Fibroblast of lung (primary cell): Measurements from ENCODE around the gene PNMA6E. TPM values are rescaled to one million over a fixed set of nuclear protein-coding genes. Genes with fewer than 3 reads are reported as not detected.
"Not testable (repeated sequence)": the region's sequence is repeated elsewhere in the genome, so short reads cannot be mapped to it uniquely, and the experiment has no call there.

Experiments
- DNase-seq, 2 donors: peaks; one replicate each; pipeline versions ENCODE4 v3.0.0 to v3.0.0-alpha.2; 2010; ENCODE audit warnings: low read depth in 2 of 2
- H2AFZ ChIP-seq: 2 replicates; pipeline ENCODE4 v1.5.1; 2012; ENCODE audit warnings: low read length, control low read depth, inconsistent platforms
- H3K27ac ChIP-seq: 2 replicates; pipeline ENCODE4 v1.5.1; 2011; ENCODE audit warnings: low read length, control low read depth; ENCODE audit not compliant: insufficient read depth
- H3K27me3 ChIP-seq: 2 replicates; pipeline ENCODE4 v1.5.1; 2011; ENCODE audit warnings: mild to moderate bottlenecking, low read length; ENCODE audit not compliant: control insufficient read depth, insufficient read depth
- H3K36me3 ChIP-seq: 2 replicates; pipeline ENCODE4 v1.5.1; 2011; ENCODE audit warnings: low read length; ENCODE audit not compliant: control insufficient read depth, insufficient read depth
- H3K4me1 ChIP-seq: 2 replicates; pipeline ENCODE4 v1.5.1; 2011; ENCODE audit warnings: low read length; ENCODE audit not compliant: control insufficient read depth, insufficient read depth; ENCODE audit errors: extremely low read depth
- H3K4me2 ChIP-seq: 2 replicates; pipeline ENCODE4 v1.5.1; 2011; ENCODE audit warnings: low read length, control low read depth; ENCODE audit not compliant: insufficient read depth; ENCODE audit errors: extremely low read depth
- H3K4me3 ChIP-seq, 4 experiments: fragments of 200-600 bp in 1 of 4; sonication (generic) in 1 of 4; replicated peaks in 1 of 4; 2 replicates each; pipeline ENCODE4 v1.5.1; 2011 to 2016; ENCODE audit warnings: low read length in 4 of 4, low read depth in 3 of 4, mild to moderate bottlenecking in 3 of 4, control low read depth in 2 of 4, inconsistent platforms in 1 of 4, mixed read lengths in 1 of 4; ENCODE audit not compliant: insufficient read depth in 1 of 4; ENCODE audit errors: control extremely low read depth in 1 of 4
- H3K79me2 ChIP-seq: 2 replicates; pipeline ENCODE4 v1.5.1; 2012; ENCODE audit warnings: mild to moderate bottlenecking, low read length, inconsistent platforms; ENCODE audit not compliant: control insufficient read depth, insufficient read depth
- H3K9ac ChIP-seq: 2 replicates; pipeline ENCODE4 v1.5.1; 2011; ENCODE audit warnings: mild to moderate bottlenecking, low read length, control low read depth; ENCODE audit not compliant: insufficient read depth
- H3K9me3 ChIP-seq: 2 replicates; pipeline ENCODE4 v1.5.1; 2012; ENCODE audit warnings: low read depth, low read length; ENCODE audit not compliant: control insufficient read depth, insufficient read depth
- H4K20me1 ChIP-seq: 2 replicates; pipeline ENCODE4 v1.5.1; 2011; ENCODE audit warnings: low read length; ENCODE audit not compliant: control insufficient read depth, insufficient read depth; ENCODE audit errors: extremely low read depth
- EZH2 ChIP-seq: IDR thresholded peaks from 2 replicates; pipeline ENCODE4 v1.5.1; 2012; ENCODE audit warnings: low read length, control low read depth, mild to moderate bottlenecking; ENCODE audit errors: missing control alignments
- polyA plus RNA-seq, 2 donors: library from polyadenylated mRNA; depleted of rRNA in 1 of 2; stranded (reverse) in 1 of 2; unstranded in 1 of 2; fragments of >200 nt; gene quantifications; 2 replicates each; pipeline ENCODE4 v1.2.1, GENCODE V29; 2011 to 2012; ENCODE audit warnings: missing spikeins in 1 of 2
- total RNA-seq: library from RNA; depleted of rRNA; stranded (reverse); fragments of >200 nt; gene quantifications from 2 replicates; pipeline ENCODE4 v1.2.1, GENCODE V29; 2014
- TF ChIP-seq, protein P1 (sequence below), 2 donors: IDR thresholded peaks in 1 of 2; conservative IDR thresholded peaks in 1 of 2; 1 replicate in 1 of 2; 2 replicates in 1 of 2; pipeline ENCODE4 v1.5.1; 2011 to 2012; ENCODE audit warnings: low read length in 2 of 2, control low read depth in 1 of 2, inconsistent platforms in 1 of 2, low read depth in 1 of 2, mild to moderate bottlenecking in 1 of 2

Gene PNMA6E
- total and polyA plus RNA-seq, 2 donors (not counting 1 experiment from before 2014, with no cell fraction given), result not detected

DNA sequence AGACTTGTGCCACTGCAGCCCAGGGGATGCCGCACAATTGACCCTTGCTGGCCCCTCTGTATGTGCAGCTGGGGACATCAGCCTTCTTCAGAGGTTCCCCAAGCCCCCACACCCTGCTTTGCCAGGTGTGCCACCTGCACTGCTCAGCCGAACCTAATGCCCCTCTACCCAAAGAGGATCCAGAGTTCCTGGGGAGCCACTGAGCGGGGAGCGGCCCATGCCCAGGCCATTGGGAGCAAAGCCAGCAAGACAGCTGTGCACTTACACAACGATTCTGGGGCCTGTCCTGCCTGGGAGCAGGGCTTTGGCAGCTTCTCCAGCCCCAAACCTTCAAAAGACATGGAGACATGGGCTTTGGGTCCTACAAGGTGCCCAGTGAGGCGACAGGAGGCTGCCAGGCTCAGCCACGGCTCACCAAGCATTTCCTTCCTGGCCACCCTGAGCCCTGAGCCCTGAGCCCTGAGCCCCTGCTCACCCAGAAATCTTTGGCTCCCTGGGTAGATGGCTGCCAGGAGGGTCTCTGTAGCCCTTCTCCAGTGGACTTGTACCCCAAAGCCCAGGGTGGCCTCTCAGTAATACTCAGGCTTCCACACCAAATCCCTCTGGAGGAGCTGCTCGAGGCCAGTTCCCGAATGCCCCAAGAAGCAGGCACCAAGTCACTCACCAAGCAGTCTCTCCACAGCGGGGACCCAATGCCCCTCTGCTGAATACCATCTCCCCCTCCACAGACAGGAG lies 13.0 kb downstream of the PNMA6E start:
- Histone ChIP-seq H3K4me1 (no peaks in the 10 kb centered on the region), H3K4me3 (no peak overlapping the region), H3K4me2 (no peak overlapping the region), H3K27ac (no peak overlapping the region), H3K27me3 (no peaks in the 10 kb centered on the region), H3K9ac (no peak overlapping the region), H3K9me3 (no peaks in the 10 kb centered on the region), H4K20me1 (no peaks in the 10 kb centered on the region), H2AFZ (no peak overlapping the region), H3K36me3 (no peaks in the 10 kb centered on the region), H3K79me2 (no peaks in the 10 kb centered on the region)
- DNase-seq, result no peak
- TF ChIP-seq, protein P1, sequence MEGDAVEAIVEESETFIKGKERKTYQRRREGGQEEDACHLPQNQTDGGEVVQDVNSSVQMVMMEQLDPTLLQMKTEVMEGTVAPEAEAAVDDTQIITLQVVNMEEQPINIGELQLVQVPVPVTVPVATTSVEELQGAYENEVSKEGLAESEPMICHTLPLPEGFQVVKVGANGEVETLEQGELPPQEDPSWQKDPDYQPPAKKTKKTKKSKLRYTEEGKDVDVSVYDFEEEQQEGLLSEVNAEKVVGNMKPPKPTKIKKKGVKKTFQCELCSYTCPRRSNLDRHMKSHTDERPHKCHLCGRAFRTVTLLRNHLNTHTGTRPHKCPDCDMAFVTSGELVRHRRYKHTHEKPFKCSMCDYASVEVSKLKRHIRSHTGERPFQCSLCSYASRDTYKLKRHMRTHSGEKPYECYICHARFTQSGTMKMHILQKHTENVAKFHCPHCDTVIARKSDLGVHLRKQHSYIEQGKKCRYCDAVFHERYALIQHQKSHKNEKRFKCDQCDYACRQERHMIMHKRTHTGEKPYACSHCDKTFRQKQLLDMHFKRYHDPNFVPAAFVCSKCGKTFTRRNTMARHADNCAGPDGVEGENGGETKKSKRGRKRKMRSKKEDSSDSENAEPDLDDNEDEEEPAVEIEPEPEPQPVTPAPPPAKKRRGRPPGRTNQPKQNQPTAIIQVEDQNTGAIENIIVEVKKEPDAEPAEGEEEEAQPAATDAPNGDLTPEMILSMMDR (conservative IDR thresholded peaks at IDR 0.05 in 1 of 2, IDR thresholded peaks at IDR 0.05 in 1 of 2; ENCODE audit: low read depth in 1 of 2, low read length in 2 of 2), result no peak
- no peak for TF ChIP-seq EZH2

DNA sequence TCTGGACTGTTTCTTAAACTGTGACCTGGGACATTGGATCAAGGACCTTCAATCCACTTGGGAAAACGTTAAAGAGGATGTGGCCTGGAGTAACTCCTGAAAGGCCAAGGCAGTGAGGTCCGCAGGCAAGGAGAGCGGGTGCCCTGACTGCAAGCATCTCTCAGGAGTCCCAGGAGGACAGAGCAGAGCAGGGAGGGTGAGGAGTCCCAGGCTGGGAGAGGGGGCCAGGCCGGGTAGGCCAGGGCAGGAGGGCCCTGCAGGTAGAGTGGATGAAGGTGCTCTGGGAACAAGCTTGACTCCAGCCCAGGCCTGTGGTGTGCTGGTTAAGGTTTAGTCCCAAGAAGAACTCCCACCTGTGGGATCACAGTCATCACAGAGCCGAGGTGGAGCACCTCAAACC lies 13.8 kb downstream of the PNMA6E start:
- Histone ChIP-seq H3K4me1 (no peaks in the 10 kb centered on the region), H3K9me3 (no peaks in the 10 kb centered on the region), H3K9ac (no peak overlapping the region), H4K20me1 (no peaks in the 10 kb centered on the region), H3K4me2 (no peak overlapping the region), H3K27ac (no peak overlapping the region), H3K36me3 (no peaks in the 10 kb centered on the region), H3K79me2 (no peaks in the 10 kb centered on the region), H3K27me3 (no peaks in the 10 kb centered on the region), H2AFZ (no peak overlapping the region), H3K4me3 (no peak overlapping the region)
- TF ChIP-seq, protein P1 (conservative IDR thresholded peaks at IDR 0.05 in 1 of 2, IDR thresholded peaks at IDR 0.05 in 1 of 2; ENCODE audit: low read depth in 1 of 2, low read length in 2 of 2), result no peak
- TF ChIP-seq EZH2, result no peak
- DNase-seq, result no peak

DNA sequence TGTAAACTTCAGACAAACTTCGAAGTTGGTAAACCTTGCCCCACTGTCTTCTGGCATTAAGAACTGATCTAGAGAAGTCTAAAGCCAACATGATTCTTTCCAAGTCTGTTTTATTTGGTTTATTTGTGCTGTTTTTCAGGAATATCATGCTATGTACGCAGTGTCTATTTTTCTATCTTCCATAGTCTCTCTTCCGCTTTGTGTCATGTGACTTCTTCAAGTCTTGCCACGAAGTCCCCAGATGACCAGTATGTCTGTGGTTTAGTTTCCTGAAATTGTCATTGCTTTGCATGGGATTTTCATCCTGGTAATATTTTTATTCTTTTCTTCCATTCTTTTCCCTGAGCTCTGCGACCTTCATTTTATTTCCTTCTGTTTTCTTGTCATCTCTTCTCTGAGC lies 15.1 kb downstream of the PNMA6E start:
- Histone ChIP-seq H3K9ac (no peak overlapping the region), H3K27me3 (no peaks in the 10 kb centered on the region), H3K27ac (no peak overlapping the region), H3K4me3 (no peak overlapping the region), H4K20me1 (no peaks in the 10 kb centered on the region), H3K36me3 (no peaks in the 10 kb centered on the region), H3K4me1 (no peaks in the 10 kb centered on the region), H3K79me2 (no peaks in the 10 kb centered on the region), H3K9me3 (no peaks in the 10 kb centered on the region), H2AFZ (no peak overlapping the region), H3K4me2 (no peak overlapping the region)
- no peak for DNase-seq
- TF ChIP-seq EZH2, result no peak
- TF ChIP-seq, protein P1 (conservative IDR thresholded peaks at IDR 0.05 in 1 of 2, IDR thresholded peaks at IDR 0.05 in 1 of 2; ENCODE audit: low read depth in 1 of 2, low read length in 2 of 2), result no peak

DNA sequence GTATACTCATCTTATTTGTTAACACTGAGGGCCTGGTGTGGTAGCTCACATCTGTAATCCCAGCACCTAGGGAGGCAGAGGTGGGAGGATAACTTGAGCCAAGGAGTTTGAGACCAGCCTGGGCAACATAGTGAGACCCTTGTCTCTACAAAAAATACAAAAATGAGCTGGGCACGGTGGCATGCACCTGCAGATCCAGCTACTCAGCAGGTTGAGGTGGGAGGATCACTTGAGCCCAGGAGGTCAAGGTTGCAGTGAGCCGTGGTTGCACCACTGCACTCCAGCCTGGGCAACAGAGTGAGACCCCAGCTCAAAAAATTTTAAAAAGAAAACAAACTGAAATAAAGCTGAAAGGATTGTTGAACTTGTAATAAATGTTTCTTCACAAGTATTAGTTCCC lies 16.2 kb downstream of the PNMA6E start:
- H3K4me1 ChIP-seq, H3K79me2 ChIP-seq, H4K20me1 ChIP-seq, H3K9me3 ChIP-seq, H3K4me2 ChIP-seq, H3K27ac ChIP-seq, H3K27me3 ChIP-seq, H2AFZ ChIP-seq, DNase-seq, H3K9ac ChIP-seq, H3K4me3 ChIP-seq, H3K36me3 ChIP-seq: not testable (repeated sequence)
